SHP77 (cell line): ENCODE data around the gene BRIX1.

Experiments used
- DNase-seq, 2 experiments: peaks; one replicate each; lab custom pipeline; 2025; lab: John Stamatoyannopoulos, UW

BRIX1 gene

DNA sequence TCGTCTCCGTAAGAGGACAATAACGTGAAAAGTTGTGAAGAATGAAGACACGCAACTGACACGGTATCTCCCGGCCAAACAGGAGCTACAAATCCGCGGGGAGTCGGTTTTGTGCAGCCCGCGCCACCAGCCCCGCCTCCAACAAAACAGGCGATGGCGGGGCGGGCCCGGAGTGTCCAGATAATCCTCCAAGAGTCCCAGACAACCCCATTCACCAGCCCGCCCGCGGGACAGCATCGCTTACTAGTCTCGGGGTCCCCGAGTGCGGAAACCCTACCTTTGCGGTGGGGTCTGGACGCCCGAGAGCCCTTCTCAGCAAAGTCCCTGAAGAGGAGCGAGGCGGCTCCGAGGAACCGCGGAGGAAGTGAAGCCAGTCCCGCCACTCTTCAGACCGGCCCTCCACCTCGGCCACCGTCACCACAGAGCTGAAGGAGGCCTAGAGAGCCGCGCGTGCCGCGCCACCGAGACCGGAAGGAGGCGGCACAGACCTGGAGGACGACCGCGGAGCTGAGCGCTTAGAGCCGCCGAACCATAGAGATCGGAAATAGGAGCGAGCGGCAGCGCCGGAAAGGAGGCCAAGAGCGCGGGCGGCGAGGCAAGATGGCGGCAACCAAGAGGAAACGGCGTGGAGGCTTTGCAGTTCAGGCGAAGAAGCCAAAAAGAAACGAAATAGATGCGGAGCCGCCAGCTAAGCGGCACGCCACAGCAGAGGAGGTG, at the start of gene BRIX1, which contains the start of gene RAD1:
TSS of gene BRIX1 (plus strand) at position 573 of the 717 bp plus-strand sequence. CDS start at position 601, 28 bp downstream.
TSS of gene RAD1 (minus strand) at position 366 of the 717 bp plus-strand sequence. CDS start 612 bp downstream, outside the sequence.
- peak; percentile 97 to 99 for DNase-seq

DNA sequence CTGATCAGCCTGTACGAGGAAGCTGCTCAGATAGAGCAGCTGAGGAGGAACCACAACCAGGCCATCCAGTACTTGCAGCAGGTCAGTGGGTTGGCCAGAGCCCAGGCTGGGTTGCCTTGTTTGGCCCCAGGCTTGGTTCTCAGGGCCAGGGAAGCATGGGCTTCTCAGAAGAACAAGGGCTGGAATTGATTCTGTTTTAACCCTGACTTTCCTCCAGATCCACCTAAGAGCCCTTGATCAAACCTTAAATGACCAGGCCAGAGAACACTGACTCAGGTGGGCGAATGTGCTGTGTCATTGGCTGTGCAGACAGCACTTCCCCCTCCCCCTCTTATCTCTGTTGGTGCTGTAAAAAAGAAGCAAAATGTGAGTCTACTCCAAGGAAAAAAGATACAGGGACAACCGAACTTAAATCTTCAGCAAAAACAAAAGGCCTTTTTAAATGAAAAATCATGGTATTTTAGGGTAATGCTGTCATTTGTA, 48.5 kb upstream of the BRIX1 start:
- DNase-seq: no peak

GRCh38 chr5:34867660-34868059, 47.9 kb upstream of the BRIX1 start:
- no peak for DNase-seq

GRCh38 chr5:34868791-34869190, 46.7 kb upstream of the BRIX1 start:
- DNase-seq: no peak

DNA sequence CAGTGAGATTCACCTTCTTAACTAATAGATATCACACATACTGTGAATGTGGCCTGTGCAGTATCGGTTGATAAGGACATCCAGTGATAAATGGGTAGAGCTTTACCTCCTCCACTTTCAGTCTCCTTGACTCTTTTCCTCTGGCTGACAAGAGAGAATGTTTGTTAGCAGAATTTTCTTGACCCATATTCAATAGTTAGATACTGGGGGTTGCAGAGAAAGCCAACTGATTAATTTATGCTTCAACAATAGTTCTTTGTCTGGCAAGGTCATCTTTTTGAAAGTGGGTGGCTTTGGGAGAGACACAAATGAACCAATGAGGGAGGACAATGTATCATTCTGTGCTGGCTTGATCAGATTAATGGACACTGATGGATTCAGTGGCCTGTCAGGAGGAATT, 46.3 kb upstream of the BRIX1 start:
- no peak for DNase-seq

GRCh38 chr5:34870382-34870781, 45.1 kb upstream of the BRIX1 start:
- DNase-seq: no peak

DNA sequence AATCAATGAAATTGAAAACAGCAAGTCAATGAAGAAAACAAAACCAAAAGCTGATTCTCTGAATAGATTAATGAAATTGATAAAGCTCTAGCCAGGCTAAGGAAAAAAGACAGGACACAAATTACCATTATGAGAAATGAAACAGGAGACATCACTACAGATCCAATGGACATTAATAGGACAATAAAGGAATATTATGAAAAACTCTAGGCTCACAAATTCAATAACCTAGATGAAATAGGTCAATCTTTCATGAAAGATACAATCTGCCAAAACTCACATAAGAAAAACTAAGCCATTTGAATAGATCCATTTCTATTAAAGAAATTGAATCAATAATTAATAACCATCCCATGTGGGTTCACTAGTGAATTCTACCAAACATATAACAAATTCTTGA, 39.2 kb upstream of the BRIX1 start:
- DNase-seq: no peak

- no peak for DNase-seq
Measured at GRCh38 chr5:34881246-34881645, 34.3 kb upstream of the BRIX1 start.

- no peak for DNase-seq
Measured at GRCh38 chr5:34886392-34887119, 29.0 kb upstream of the BRIX1 start.

- no peak for DNase-seq
Measured at GRCh38 chr5:34889394-34889793, 26.1 kb upstream of the BRIX1 start.

GRCh38 chr5:34891981-34892380, 23.5 kb upstream of the BRIX1 start:
- DNase-seq: no peak

DNA sequence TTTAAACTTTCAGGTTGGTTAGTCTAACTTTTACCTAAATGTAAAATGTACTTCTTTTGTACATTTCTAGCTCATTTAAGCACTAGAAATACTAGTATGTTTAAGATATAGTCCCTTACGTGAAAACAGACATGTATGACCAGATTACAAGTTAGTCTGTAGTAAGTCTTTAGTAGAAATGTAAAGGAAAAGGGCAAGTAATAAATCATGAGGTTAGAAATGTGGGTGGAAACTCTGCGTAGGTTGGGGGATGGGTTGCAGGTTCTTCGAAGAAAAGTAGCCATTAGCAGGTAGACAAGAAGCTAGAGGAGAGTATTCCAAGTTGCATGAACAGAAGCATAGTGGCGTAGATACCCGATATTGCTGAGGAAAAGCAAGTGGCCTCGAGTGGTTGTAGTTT, 23.1 kb upstream of the BRIX1 start:
- DNase-seq: no peak

GRCh38 chr5:34894716-34895115, 20.8 kb upstream of the BRIX1 start:
- no peak for DNase-seq

DNA sequence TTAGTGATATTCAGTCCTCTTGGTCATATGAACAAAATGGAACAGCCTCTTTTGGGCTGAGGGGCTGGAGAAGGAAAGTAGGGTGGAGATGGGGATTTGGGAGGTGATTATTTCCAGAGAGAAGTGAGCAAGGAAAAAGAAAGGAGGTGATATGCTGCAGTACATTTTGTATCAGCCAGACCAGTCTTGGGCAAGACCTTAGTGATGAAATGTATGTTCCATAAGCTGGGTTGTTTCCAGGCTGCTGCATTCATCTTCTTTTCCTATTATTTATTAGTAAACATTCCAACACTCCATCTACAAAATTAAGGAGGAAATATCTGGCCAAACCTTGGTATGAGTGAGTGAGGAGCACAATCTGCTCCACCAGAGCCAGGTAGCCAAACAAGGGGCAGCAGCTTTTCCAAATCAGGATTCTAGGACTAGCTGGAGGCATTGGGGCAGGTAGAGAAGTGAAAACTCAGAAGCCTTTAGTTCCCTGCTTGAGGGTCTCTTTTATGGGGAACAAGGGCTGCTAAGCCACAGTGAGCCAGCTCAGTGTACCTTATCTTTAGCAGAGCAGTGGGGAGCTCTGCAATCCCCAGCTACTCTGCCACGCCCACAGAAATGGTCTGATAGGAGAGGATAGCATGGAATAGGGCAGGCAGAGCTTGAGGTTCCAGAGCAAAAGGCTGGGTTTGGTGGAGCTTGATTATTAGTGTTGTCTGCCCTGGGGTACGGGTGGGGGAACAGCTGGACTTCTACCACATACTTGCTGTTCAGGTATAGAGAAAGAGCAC, 19.7 kb upstream of the BRIX1 start:
- no peak for DNase-seq

DNA sequence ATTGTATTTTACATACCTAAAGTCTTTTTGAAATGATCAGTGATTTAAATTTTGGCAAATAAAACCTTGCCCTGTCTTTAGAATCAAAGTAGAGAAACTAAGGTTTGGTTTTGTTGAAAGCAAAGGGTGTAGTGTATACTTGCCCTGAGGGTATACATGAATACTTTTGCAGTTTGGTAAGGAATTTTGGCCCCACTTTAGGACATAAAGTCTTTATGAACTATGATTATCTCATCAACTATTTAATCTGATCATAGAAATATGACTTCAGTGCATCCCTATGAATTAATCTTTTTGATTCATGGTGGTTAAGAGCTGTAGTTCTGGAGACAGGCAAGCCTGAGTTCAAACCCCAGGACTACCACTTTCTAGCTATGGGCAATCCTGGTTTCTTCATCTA, 17.9 kb upstream of the BRIX1 start:
- no peak for DNase-seq

DNA sequence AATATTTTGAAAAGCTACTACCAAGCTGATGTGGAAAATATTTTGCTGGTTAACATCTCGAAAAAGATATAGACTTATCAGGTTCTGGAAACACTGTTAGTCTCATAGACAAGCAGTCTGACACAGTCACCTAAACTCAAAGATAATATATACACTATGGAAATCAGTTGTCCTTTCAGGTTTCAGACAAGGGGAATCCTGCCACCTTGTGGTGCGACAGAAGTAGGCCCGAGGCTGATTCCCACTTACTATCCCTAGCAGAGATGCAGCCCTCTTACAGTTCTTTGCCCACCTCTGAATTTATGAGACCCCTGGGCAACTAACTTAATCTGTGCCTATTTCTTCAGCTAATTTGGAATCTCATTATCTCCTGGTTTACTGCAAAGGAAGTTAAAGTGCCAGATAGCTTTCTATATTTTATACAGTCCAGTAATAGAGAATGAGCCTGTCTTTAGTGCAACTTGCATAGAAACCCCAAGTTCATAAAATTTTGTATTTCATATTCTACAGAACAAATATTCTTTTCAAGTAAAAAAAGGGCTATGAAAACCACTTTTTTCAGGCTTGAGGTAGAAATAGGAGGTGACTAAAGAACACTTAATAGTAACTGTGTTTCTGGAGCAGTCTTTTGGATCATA, 17.1 kb upstream of the BRIX1 start:
- DNase-seq: peak; percentile 58 to 78

DNA sequence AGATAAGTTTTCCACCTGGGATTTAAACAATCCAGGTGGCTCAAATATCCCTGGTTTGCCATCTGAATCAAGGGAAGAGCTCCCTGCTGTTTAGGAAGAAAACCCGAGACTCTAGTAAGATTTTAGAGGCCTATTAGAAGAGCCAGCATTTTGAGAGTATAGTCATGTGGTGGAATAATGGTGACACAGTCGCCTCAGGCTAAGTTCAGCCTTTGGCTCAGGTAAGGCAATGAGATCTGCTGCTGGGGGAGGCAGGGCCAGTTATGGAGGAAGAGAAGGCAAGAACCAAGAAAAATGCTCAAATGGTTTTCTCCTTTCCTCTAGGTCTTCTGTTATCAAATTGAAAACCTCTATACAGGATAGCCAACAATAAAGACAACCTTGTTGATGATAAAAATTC, 16.4 kb upstream of the BRIX1 start:
- no peak for DNase-seq

GRCh38 chr5:34900652-34901051, 14.9 kb upstream of the BRIX1 start:
- no peak for DNase-seq

GRCh38 chr5:34903260-34903659, 12.3 kb upstream of the BRIX1 start:
- no peak for DNase-seq

DNA sequence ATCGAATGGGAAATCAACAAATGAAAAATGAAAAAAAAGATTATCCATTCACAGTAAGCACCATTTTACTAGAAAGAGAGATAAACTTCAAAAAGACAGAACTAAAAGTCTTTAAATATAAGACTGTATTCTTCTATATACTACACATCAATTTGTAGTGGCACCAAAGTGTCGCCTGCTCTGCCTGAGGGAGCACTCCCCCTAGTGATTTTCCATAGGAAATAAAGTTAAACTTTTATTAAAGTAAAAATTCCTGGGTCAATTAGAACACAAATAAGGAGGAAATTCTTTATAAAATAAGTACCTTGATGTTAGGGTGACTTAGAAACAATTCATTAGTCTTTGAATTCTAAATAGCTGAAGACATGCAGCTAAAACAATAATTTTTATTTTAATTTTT, 9.9 kb upstream of the BRIX1 start:
- no peak for DNase-seq

GRCh38 chr5:34913072-34913471, 2.4 kb upstream of the BRIX1 start:
- no peak for DNase-seq

DNA sequence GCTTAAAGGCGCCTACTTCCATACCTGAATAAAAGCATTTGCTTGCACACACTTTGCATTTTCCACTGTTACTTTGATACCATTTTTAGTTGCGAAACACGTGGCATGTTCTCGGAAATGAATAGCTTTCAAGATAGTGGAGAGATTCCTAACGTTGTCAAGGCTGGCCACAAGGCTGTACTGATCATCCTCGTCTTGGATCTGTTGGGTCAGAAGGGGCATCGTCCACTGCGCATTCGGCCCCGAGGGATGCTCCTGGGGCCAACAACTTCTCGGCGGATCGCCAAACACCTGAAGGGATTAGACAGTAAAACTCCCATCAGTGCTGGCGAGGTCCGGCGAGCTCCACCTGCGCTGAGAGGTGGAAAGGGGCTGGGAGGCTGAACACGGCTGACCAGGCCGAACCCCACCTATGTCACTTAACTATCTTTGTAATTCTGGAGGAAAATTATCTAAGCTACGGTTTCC, 806 bp upstream of the BRIX1 start:
- no peak for DNase-seq
